ENCODE data around the gene NCAN.

DNA sequence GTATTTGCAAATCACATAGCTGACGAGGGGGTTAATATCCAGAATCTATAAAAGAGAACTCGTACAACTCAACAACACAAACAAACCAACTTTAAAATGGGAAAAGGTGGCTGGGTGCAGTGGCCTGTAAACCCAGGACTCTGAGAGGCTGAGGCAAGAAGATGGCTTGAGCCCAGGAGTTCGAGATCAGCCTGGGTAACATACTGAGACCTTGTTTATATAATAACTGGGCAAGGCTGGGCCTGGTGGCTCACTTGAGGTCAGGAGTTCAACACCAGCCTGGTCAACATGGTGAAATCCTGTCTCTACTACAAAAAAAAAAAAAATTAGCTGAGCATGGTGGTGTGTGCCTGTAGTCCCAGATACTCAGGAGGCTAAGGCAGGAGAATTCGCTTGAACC is 83.2 kb downstream of the NCAN start:
- no peak for TF ChIP-seq POLR2A (IDR thresholded peaks at IDR 0.05)
- TF ChIP-seq, protein P1, sequence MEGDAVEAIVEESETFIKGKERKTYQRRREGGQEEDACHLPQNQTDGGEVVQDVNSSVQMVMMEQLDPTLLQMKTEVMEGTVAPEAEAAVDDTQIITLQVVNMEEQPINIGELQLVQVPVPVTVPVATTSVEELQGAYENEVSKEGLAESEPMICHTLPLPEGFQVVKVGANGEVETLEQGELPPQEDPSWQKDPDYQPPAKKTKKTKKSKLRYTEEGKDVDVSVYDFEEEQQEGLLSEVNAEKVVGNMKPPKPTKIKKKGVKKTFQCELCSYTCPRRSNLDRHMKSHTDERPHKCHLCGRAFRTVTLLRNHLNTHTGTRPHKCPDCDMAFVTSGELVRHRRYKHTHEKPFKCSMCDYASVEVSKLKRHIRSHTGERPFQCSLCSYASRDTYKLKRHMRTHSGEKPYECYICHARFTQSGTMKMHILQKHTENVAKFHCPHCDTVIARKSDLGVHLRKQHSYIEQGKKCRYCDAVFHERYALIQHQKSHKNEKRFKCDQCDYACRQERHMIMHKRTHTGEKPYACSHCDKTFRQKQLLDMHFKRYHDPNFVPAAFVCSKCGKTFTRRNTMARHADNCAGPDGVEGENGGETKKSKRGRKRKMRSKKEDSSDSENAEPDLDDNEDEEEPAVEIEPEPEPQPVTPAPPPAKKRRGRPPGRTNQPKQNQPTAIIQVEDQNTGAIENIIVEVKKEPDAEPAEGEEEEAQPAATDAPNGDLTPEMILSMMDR (IDR thresholded peaks at IDR 0.05) = no peak
